ENCODE measurements around the gene SRRD.
"Not testable (repeated sequence)": the region's sequence is repeated elsewhere in the genome, so short reads cannot be mapped to it uniquely, and the experiment has no call there.

Gene SRRD

GRCh38 chr22:26483439-26484359 lies at the start of gene SRRD, which contains the start of gene HPS4:
Gene SRRD (plus strand): TSS chr22:26483877. CDS start chr22:26483891, 14 bp downstream.
Gene HPS4 (minus strand): TSS chr22:26483783. CDS start chr22:26481762, 2,021 bp downstream.
- DNase-seq (ENCODE audit: low read depth) = peak; percentile 87

- DNase-seq (ENCODE audit: low read depth) = no peak
These were observed 48.2 kb upstream of the SRRD start for GRCh38 chr22:26435327-26436093.

- no peak for DNase-seq (ENCODE audit: low read depth)
These were observed 46.7 kb upstream of the SRRD start for GRCh38 chr22:26436903-26437515.

- DNase-seq (ENCODE audit: low read depth) = no peak
These were observed 45.8 kb upstream of the SRRD start for GRCh38 chr22:26437694-26438392.

GRCh38 chr22:26438776-26439175 lies 44.9 kb upstream of the SRRD start:
- DNase-seq (ENCODE audit: low read depth) = not testable (repeated sequence)

- DNase-seq (ENCODE audit: low read depth) = no peak
These were observed 44.1 kb upstream of the SRRD start for GRCh38 chr22:26439559-26439958.

- DNase-seq (ENCODE audit: low read depth) = no peak
These were observed 41.5 kb upstream of the SRRD start for GRCh38 chr22:26442086-26442756.

GRCh38 chr22:26443901-26444690 lies 39.6 kb upstream of the SRRD start:
- no peak for DNase-seq (ENCODE audit: low read depth)

GRCh38 chr22:26444777-26445176 lies 38.9 kb upstream of the SRRD start:
- DNase-seq (ENCODE audit: low read depth) = no peak

GRCh38 chr22:26445577-26446275 lies 38.0 kb upstream of the SRRD start:
- DNase-seq (ENCODE audit: low read depth) = no peak

- no peak for DNase-seq (ENCODE audit: low read depth)
These were observed 36.7 kb upstream of the SRRD start for GRCh38 chr22:26446808-26447515.

GRCh38 chr22:26447584-26448329 lies 35.9 kb upstream of the SRRD start:
- no peak for DNase-seq (ENCODE audit: low read depth)

GRCh38 chr22:26448334-26448733 lies 35.3 kb upstream of the SRRD start:
- no peak for DNase-seq (ENCODE audit: low read depth)

GRCh38 chr22:26448941-26449340 lies 34.7 kb upstream of the SRRD start:
- DNase-seq (ENCODE audit: low read depth) = no peak

GRCh38 chr22:26450453-26451185 lies 33.1 kb upstream of the SRRD start:
- no peak for DNase-seq (ENCODE audit: low read depth)

GRCh38 chr22:26452236-26453016 lies 31.3 kb upstream of the SRRD start:
- no peak for DNase-seq (ENCODE audit: low read depth)

GRCh38 chr22:26453216-26453615 lies 30.5 kb upstream of the SRRD start:
- DNase-seq (ENCODE audit: low read depth) = no peak

All from EH (cell line).